GM18526 (cell line): ENCODE results near the gene CADM1.

Experiments used
- POLR2A ChIP-seq: IDR thresholded peaks from 3 replicates; pipeline ENCODE4 v1.6.1; 2011; ENCODE audit not compliant: insufficient read length; ENCODE audit errors: extremely low read depth

Gene CADM1

GRCh38 chr11:115383431-115383830 lies 120.8 kb downstream of the CADM1 start:
- no peak for TF ChIP-seq POLR2A

- no peak for TF ChIP-seq POLR2A
Observed at GRCh38 chr11:115379528-115379927, 124.7 kb downstream of the CADM1 start.

- no peak for TF ChIP-seq POLR2A
Observed at GRCh38 chr11:115378557-115378956, 125.7 kb downstream of the CADM1 start.

- TF ChIP-seq POLR2A = no peak
Observed at GRCh38 chr11:115377882-115378296, 126.3 kb downstream of the CADM1 start.

GRCh38 chr11:115368616-115369015 lies 135.6 kb downstream of the CADM1 start:
- no peak for TF ChIP-seq POLR2A

GRCh38 chr11:115366826-115367225 lies 137.4 kb downstream of the CADM1 start:
- TF ChIP-seq POLR2A = no peak

- TF ChIP-seq POLR2A = no peak
Observed at GRCh38 chr11:115365907-115366306, 138.3 kb downstream of the CADM1 start.

GRCh38 chr11:115364896-115365295 lies 139.3 kb downstream of the CADM1 start:
- no peak for TF ChIP-seq POLR2A

- TF ChIP-seq POLR2A = no peak
Observed at GRCh38 chr11:115363921-115364320, 140.3 kb downstream of the CADM1 start.

GRCh38 chr11:115363426-115363825 lies 140.8 kb downstream of the CADM1 start:
- TF ChIP-seq POLR2A = no peak

GRCh38 chr11:115362997-115363396 lies 141.2 kb downstream of the CADM1 start:
- TF ChIP-seq POLR2A = no peak

GRCh38 chr11:115361025-115361424 lies 143.2 kb downstream of the CADM1 start:
- no peak for TF ChIP-seq POLR2A

GRCh38 chr11:115360186-115360824 lies 143.9 kb downstream of the CADM1 start:
- TF ChIP-seq POLR2A = no peak

- no peak for TF ChIP-seq POLR2A
Observed at GRCh38 chr11:115357066-115357465, 147.1 kb downstream of the CADM1 start.

GRCh38 chr11:115352805-115353485 lies 151.3 kb downstream of the CADM1 start:
- no peak for TF ChIP-seq POLR2A

GRCh38 chr11:115349335-115350017 lies 154.7 kb downstream of the CADM1 start:
- no peak for TF ChIP-seq POLR2A
